GM12878 (cell line): ENCODE measurements around the gene CDC42SE2. TPM values are rescaled to one million over a fixed set of nuclear protein-coding genes. Genes with fewer than 3 reads are reported as not detected.
A peak's percentile ranks its signal among the peaks of the same experiment; 100 is the strongest.

Experiments
- ASH2L ChIP-seq: fragments of 300-600, 200-600 bp; sonication (generic); IDR thresholded peaks from 2 replicates; pipeline ENCODE4 v1.6.1; 2017; ENCODE audit warnings: low read depth, mild to moderate bottlenecking, borderline replicate concordance
- ATF7 ChIP-seq: fragments of 450-650 bp; IDR thresholded peaks from 2 replicates; pipeline ENCODE4 v1.6.1; 2016; ENCODE audit warnings: low read depth, mild to moderate bottlenecking
- CHD4 ChIP-seq: fragments of 200-600 bp; sonication (generic); IDR thresholded peaks from 2 replicates; pipeline ENCODE4 v1.6.1; 2016; ENCODE audit warnings: mild to moderate bottlenecking
- EED ChIP-seq: sonication (generic); IDR thresholded peaks from 2 replicates; pipeline ENCODE4 v1.6.1; 2016; ENCODE audit warnings: antibody characterized with exemption, low read depth
- EGR1 ChIP-seq, 2 experiments: IDR thresholded peaks; 1 replicate in 1 of 2; 2 replicates in 1 of 2; pipeline ENCODE4 v1.6.1; 2011 to 2012; ENCODE audit warnings: low read depth in 2 of 2, low read length in 2 of 2, borderline replicate concordance in 1 of 2, mild to moderate bottlenecking in 1 of 2, moderate library complexity in 1 of 2
- EP300 ChIP-seq, 2 experiments: fragments of 150-350 bp in 1 of 2; IDR thresholded peaks; 2 replicates each; pipeline ENCODE4 v1.6.1; 2011 to 2012; ENCODE audit warnings: low read depth in 2 of 2, low read length in 2 of 2, borderline replicate concordance in 1 of 2, improper control_type of control experiment in 1 of 2, inconsistent platforms in 1 of 2; ENCODE audit not compliant: control insufficient read depth in 1 of 2
- ETV6 ChIP-seq, 2 experiments: fragments of 450-650 bp in 1 of 2; IDR thresholded peaks in 1 of 2; conservative IDR thresholded peaks in 1 of 2; 2 replicates each; pipeline ENCODE4 v1.6.1; 2014; ENCODE audit warnings: antibody characterized with exemption in 1 of 2, borderline replicate concordance in 1 of 2, low read depth in 1 of 2, mild to moderate bottlenecking in 1 of 2, moderate library complexity in 1 of 2
- EZH2 ChIP-seq: IDR thresholded peaks from 2 replicates; pipeline ENCODE4 v1.6.1; 2012; ENCODE audit warnings: low read depth, mild to moderate bottlenecking, control low read depth, inconsistent platforms, low read length, borderline replicate concordance; ENCODE audit not compliant: control insufficient read depth
- GABPA ChIP-seq: IDR thresholded peaks from 2 replicates; pipeline ENCODE4 v1.6.1; 2014; ENCODE audit warnings: antibody characterized with exemption, low read depth, mild to moderate bottlenecking, inconsistent platforms
- MTA3 ChIP-seq: IDR thresholded peaks from 2 replicates; pipeline ENCODE4 v1.6.1; 2012; ENCODE audit warnings: low read length, inconsistent platforms, borderline replicate concordance
- NFIC ChIP-seq: IDR thresholded peaks from 2 replicates; pipeline ENCODE4 v1.6.1; 2012; ENCODE audit warnings: low read depth, mild to moderate bottlenecking, inconsistent platforms, low read length, moderate library complexity
- NR2C2 ChIP-seq: IDR thresholded peaks from 2 replicates; pipeline ENCODE4 v1.6.1; 2011; ENCODE audit warnings: borderline replicate concordance, low read depth; ENCODE audit not compliant: control insufficient read depth, insufficient read length
- PML ChIP-seq: IDR thresholded peaks from 2 replicates; pipeline ENCODE4 v1.6.1; 2012; ENCODE audit warnings: low read length, inconsistent platforms
- POLR2AphosphoS5 ChIP-seq: IDR thresholded peaks from 2 replicates; pipeline ENCODE4 v1.6.1; 2011; ENCODE audit warnings: mild to moderate bottlenecking, low read length, inconsistent platforms
- POU2F2 ChIP-seq: IDR thresholded peaks from 3 replicates; pipeline ENCODE4 v1.6.1; 2011; ENCODE audit warnings: low read depth, mild to moderate bottlenecking, low read length, borderline replicate concordance
- RB1 ChIP-seq: fragments of 450-650 bp; formaldehyde crosslinking; IDR thresholded peaks from 2 replicates; pipeline ENCODE4 v1.6.1; 2017; ENCODE audit warnings: mild to moderate bottlenecking, borderline replicate concordance
- RBBP5 ChIP-seq: fragments of 200-600 bp; sonication (generic); conservative IDR thresholded peaks from 2 replicates; pipeline ENCODE4 v1.6.1; 2016
- SIN3A ChIP-seq: IDR thresholded peaks from 2 replicates; pipeline ENCODE4 v1.6.1; 2012; ENCODE audit warnings: low read depth, low read length, improper control_type of control experiment
- SPI1 ChIP-seq: IDR thresholded peaks from 2 replicates; pipeline ENCODE4 v1.6.1; 2011; ENCODE audit warnings: low read depth, mild to moderate bottlenecking, low read length, moderate library complexity, borderline replicate concordance; ENCODE audit not compliant: insufficient read depth
- SUZ12 ChIP-seq: fragments of 200-600 bp; sonication (generic); IDR thresholded peaks from one replicate; pipeline ENCODE4 v1.6.1; 2018; ENCODE audit warnings: antibody characterized with exemption, mild to moderate bottlenecking; ENCODE audit not compliant: unreplicated experiment
- ZBTB33 ChIP-seq: fragments of 450-650 bp; IDR thresholded peaks from 2 replicates; pipeline ENCODE4 v1.6.1; 2017; ENCODE audit warnings: mild to moderate bottlenecking
- ZNF217 ChIP-seq: fragments of 450-650 bp; IDR thresholded peaks from 2 replicates; pipeline ENCODE4 v1.6.1; 2017; ENCODE audit warnings: antibody characterized with exemption, mild to moderate bottlenecking
- ZSCAN29 ChIP-seq: fragments of 450-650 bp; IDR thresholded peaks from 2 replicates; pipeline ENCODE4 v1.6.1; 2017; ENCODE audit warnings: mild to moderate bottlenecking, moderate library complexity
- polyA plus RNA-seq, 11 experiments: library from polyadenylated mRNA; depleted of rRNA in 4 of 11; unstranded in 6 of 11; stranded (reverse) in 5 of 11; fragments of >200 nt; fragmentation: Nextera tagmentation in 4 of 11; fragmentation: Illumina TruSeq in 1 of 11; extraction: Ambion mirVana in 4 of 11; extraction: Trizol in 1 of 11; gene quantifications; 1 replicate in 1 of 11; 2 replicates in 10 of 11; pipeline versions ENCODE4 v1.2.1 to v1.2.3, GENCODE V29; 2011 to 2016; ENCODE audit warnings: inconsistent platforms in 2 of 11, missing spikeins in 2 of 11, low read depth in 1 of 11
- total RNA-seq, 4 experiments: library from RNA; depleted of rRNA in 3 of 4; stranded (reverse); fragments of >200 nt in 3 of 4; fragmentation: Illumina TruSeq in 1 of 4; extraction: Trizol in 1 of 4; gene quantifications; 2 replicates each; pipeline versions ENCODE4 v1.2.1 to v1.2.3, GENCODE V29; 2013 to 2021
- TF ChIP-seq, protein P1 (sequence below): fragments of 450-650 bp; formaldehyde crosslinking; IDR thresholded peaks from 2 replicates; pipeline ENCODE4 v1.5.0; 2022; ENCODE audit warnings: mild to moderate bottlenecking, missing genetic modification characterization

CDC42SE2 gene
- total and polyA plus RNA-seq, 10 of the 15 experiments (the other 5 are each of a cell fraction or from before 2014, with no cell fraction given): 57.0 to 148 (median 80.3) TPM

- TF ChIP-seq EZH2 (no peak), ZSCAN29 (no peak), ASH2L (no peak), SUZ12 (no peak), ATF7 (peak; percentile 70), PML (0 out of 2 replicates have a peak, but pooled peaks have one; percentile 28), EED (no peak), SPI1 (no peak), EGR1 (IDR thresholded peaks at IDR 0.05; ENCODE audit: borderline replicate concordance in 1 of 2, low read depth in 2 of 2, low read length in 2 of 2) (no peak), SIN3A (no peak), RBBP5 (no peak), POU2F2 (0 out of 3 replicates have a peak, but pooled peaks have one; percentile 21), ETV6 (conservative IDR thresholded peaks at IDR 0.05 in 1 of 2, IDR thresholded peaks at IDR 0.05 in 1 of 2; ENCODE audit: borderline replicate concordance in 1 of 2, low read depth in 1 of 2) (no peak), ZBTB33 (no peak), NFIC (peak; percentile 57; the same call in 1 of the 2 replicates), POLR2AphosphoS5 (no peak), MTA3 (no peak), CHD4 (no peak), NR2C2 (no peak), RB1 (no peak; the same call in 1 of the 2 replicates), ZNF217 (peak; percentile 64; the same call in 1 of the 2 replicates), GABPA (no peak), EP300 (IDR thresholded peaks at IDR 0.05; ENCODE audit: borderline replicate concordance in 1 of 2, control insufficient read depth in 1 of 2, low read depth in 2 of 2, low read length in 2 of 2) (peak in 1 of 2 experiments; percentile 72; a peak in 1 of 4 replicates)
- TF ChIP-seq, protein P1, sequence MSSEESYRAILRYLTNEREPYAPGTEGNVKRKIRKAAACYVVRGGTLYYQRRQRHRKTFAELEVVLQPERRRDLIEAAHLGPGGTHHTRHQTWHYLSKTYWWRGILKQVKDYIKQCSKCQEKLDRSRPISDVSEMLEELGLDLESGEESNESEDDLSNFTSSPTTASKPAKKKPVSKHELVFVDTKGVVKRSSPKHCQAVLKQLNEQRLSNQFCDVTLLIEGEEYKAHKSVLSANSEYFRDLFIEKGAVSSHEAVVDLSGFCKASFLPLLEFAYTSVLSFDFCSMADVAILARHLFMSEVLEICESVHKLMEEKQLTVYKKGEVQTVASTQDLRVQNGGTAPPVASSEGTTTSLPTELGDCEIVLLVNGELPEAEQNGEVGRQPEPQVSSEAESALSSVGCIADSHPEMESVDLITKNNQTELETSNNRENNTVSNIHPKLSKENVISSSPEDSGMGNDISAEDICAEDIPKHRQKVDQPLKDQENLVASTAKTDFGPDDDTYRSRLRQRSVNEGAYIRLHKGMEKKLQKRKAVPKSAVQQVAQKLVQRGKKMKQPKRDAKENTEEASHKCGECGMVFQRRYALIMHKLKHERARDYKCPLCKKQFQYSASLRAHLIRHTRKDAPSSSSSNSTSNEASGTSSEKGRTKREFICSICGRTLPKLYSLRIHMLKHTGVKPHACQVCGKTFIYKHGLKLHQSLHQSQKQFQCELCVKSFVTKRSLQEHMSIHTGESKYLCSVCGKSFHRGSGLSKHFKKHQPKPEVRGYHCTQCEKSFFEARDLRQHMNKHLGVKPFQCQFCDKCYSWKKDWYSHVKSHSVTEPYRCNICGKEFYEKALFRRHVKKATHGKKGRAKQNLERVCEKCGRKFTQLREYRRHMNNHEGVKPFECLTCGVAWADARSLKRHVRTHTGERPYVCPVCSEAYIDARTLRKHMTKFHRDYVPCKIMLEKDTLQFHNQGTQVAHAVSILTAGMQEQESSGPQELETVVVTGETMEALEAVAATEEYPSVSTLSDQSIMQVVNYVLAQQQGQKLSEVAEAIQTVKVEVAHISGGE (CRISPR knock-in tag): no peak
Observed at GRCh38 chr5:131265311-131265803, 1.5 kb downstream of the CDC42SE2 start (continued).
